Nucleus accumbens (tissue), 56 donors: ENCODE results near the gene IL20.

Experiments used
- DNase-seq, 56 donors: peaks; one replicate each; lab custom pipeline; 2025; lab: John Stamatoyannopoulos, UW

IL20 gene

GRCh38 chr1:206918076-206918475, 52.7 kb downstream of the IL20 start:
- DNase-seq, result no peak
